Naive thymus-derived CD4-positive, alpha-beta T cell (primary cell): ENCODE measurements around the gene LHFPL2. TPM values are rescaled to one million over a fixed set of nuclear protein-coding genes. Genes with fewer than 3 reads are reported as not detected.

ENCODE experiments used
- ATAC-seq: fragments of 150-1000 bp; cut with Tn5 transposase; 2 replicates; pipeline ENCODE4 v1.10.0; 2021; ENCODE audit warnings: mild to moderate bottlenecking, moderate library complexity
- CTCF ChIA-PET: fragments of 350-600 bp; sonication (Branson Sonifier 250); formaldehyde crosslinking; loops from one replicate; lab custom pipeline; 2021; ENCODE audit warnings: antibody characterized with exemption; lab: Charles Lee
- POLR2A ChIA-PET: fragments of 350-600 bp; sonication (Branson Sonifier 250); formaldehyde crosslinking; loops from one replicate; lab custom pipeline; 2021; ENCODE audit warnings: antibody characterized with exemption, inconsistent platforms; lab: Charles Lee
- DNase-seq, 9 donors: peaks; one replicate each; pipeline versions ENCODE4 v3.0.0 to v3.0.0-alpha.2; 2020 to 2022; ENCODE audit warnings: mixed read lengths in 1 of 9
- H3K27ac ChIP-seq: one replicate; pipeline ENCODE4 v1.7.0; 2013; ENCODE audit warnings: mild to moderate bottlenecking, low read depth, low read length, moderate library complexity
- H3K27me3 ChIP-seq, 2 donors: one replicate each; pipeline ENCODE4 v1.7.0; 2013; ENCODE audit warnings: low read length in 2 of 2, mild to moderate bottlenecking in 2 of 2, moderate library complexity in 2 of 2; ENCODE audit not compliant: control insufficient read depth in 2 of 2, insufficient read depth in 2 of 2
- H3K36me3 ChIP-seq, 3 experiments: 1 replicate in 2 of 3; 2 replicates in 1 of 3; pipeline ENCODE4 v1.7.0; 2013; ENCODE audit warnings: low read length in 3 of 3, mild to moderate bottlenecking in 3 of 3, moderate library complexity in 1 of 3; ENCODE audit not compliant: insufficient read depth in 3 of 3, control insufficient read depth in 2 of 3
- H3K4me1 ChIP-seq, 2 donors: one replicate each; pipeline ENCODE4 v1.7.0; 2013; ENCODE audit warnings: low read length in 2 of 2, mild to moderate bottlenecking in 2 of 2, moderate library complexity in 1 of 2; ENCODE audit not compliant: control insufficient read depth in 2 of 2, insufficient read depth in 2 of 2
- H3K4me3 ChIP-seq: 2 replicates; pipeline ENCODE4 v1.7.0; 2013; ENCODE audit warnings: mild to moderate bottlenecking, low read length
- H3K9me3 ChIP-seq, 3 experiments: 1 replicate in 2 of 3; 2 replicates in 1 of 3; pipeline ENCODE4 v1.7.0; 2013; ENCODE audit warnings: low read length in 3 of 3; ENCODE audit not compliant: control insufficient read depth in 2 of 3
- H3K27ac Mint-ChIP-seq, 9 donors: one replicate each; pipeline ENCODE4 v1.8.0; 2020 to 2022; ENCODE audit warnings: mixed read lengths in 9 of 9, mild to moderate bottlenecking in 8 of 9, moderate library complexity in 5 of 9, inconsistent platforms in 2 of 9
- H3K27me3 Mint-ChIP-seq, 5 donors: one replicate each; pipeline ENCODE4 v1.8.0; 2021 to 2022; ENCODE audit warnings: mixed read lengths in 5 of 5, mild to moderate bottlenecking in 1 of 5
- H3K36me3 Mint-ChIP-seq, 5 donors: one replicate each; pipeline ENCODE4 v1.8.0; 2020 to 2022; ENCODE audit warnings: mixed read lengths in 5 of 5, mild to moderate bottlenecking in 3 of 5, inconsistent platforms in 1 of 5
- H3K4me1 Mint-ChIP-seq, 7 donors: one replicate each; pipeline ENCODE4 v1.8.0; 2020 to 2022; ENCODE audit warnings: mixed read lengths in 7 of 7, mild to moderate bottlenecking in 3 of 7, inconsistent platforms in 1 of 7
- H3K4me3 Mint-ChIP-seq, 10 donors: one replicate each; pipeline ENCODE4 v1.8.0; 2020 to 2022; ENCODE audit warnings: mild to moderate bottlenecking in 10 of 10, mixed read lengths in 10 of 10, moderate library complexity in 6 of 10, inconsistent platforms in 2 of 10
- H3K9me3 Mint-ChIP-seq, 11 donors: one replicate each; pipeline ENCODE4 v1.8.0; 2020 to 2022; ENCODE audit warnings: mixed read lengths in 11 of 11, mild to moderate bottlenecking in 4 of 11, inconsistent platforms in 1 of 11, moderate library complexity in 1 of 11
- intact Hi-C, 2 donors: fragments of 100-400 bp; cut with micrococcal nuclease; formaldehyde crosslinking; loops; one replicate each; pipeline ENCODE4 v1.15.1; 2023
- polyA plus RNA-seq, 2 donors: library from polyadenylated mRNA; unstranded; fragments of 300-500 nt; fragmentation: Illumina TruSeq; gene quantifications; one replicate each; pipeline ENCODE4 v1.2.3, GENCODE V29; 2021
- total RNA-seq, 6 experiments: library from RNA in 5 of 6; stranded (reverse) in 5 of 6; gene quantifications; 1 replicate in 5 of 6; 2 replicates in 1 of 6; pipeline ENCODE4 v1.2.3 and lab custom pipeline; 2021 to 2026

The LHFPL2 gene
- total and polyA plus RNA-seq, 7 experiments from 2014 or later: 0.37 to 2.9 (median 1.3) TPM; not detected in 1

DNA sequence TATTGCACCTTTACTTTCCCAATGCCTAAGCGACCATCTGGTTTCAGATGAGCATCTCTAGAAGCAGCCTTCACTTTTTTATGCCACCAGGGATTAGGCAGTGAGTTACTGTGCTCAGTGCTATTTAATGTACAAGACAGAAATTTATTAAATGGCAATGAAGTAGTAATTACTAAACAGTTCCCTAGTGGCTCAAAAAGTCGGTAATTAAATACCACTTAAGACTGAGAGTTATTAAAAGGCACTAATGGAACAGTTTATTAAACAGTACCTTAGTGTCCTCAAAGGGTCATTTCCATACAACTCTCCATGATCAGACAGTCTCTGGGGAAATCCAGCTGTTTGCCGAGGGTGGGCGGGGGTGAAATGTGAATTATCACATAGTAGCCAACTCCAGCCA is 42.3 kb downstream of the LHFPL2 start:
- Mint-ChIP-seq H3K9me3 (no peaks in the 10 kb centered on the region), H3K27ac (no peak overlapping the region), H3K27me3 (peaks cover under 1 to 15% (median 6%) of the 10 kb centered on the region in 5 donors), H3K4me3 (no peak overlapping the region), H3K4me1 (no peaks in the 10 kb centered on the region), H3K36me3 (no peaks in the 10 kb centered on the region)
- Histone ChIP-seq H3K4me3 (no peak overlapping the region), H3K27ac (no peak overlapping the region), H3K27me3 (no peaks in the 10 kb centered on the region), H3K9me3 (no peaks in the 10 kb centered on the region), H3K4me1 (no peaks in the 10 kb centered on the region), H3K36me3 (no peaks in the 10 kb centered on the region)
- no peak for ATAC-seq
- POLR2A ChIA-PET: no interaction called here
- DNase-seq: no peak
- CTCF ChIA-PET: no interaction called here
- intact Hi-C loops: no loop called here

DNA sequence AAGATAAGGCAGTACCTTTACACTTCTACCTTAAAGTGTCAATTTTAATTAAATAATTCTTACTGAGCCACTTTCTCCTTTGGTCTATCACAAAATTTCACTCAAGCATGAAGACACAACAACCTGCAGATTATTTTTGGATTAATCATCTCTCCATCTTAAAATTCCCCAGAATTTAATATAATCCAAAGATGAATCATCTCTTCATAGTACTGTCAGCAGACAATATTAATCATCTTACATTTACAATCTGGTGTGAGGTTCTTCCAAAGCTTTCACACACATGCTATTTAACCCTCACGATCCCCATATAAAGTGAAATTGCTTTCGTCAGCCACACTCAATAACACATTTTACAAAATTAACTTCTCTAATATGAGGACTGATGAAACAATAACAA is 43.0 kb downstream of the LHFPL2 start:
- Histone ChIP-seq H3K4me3 (no peak overlapping the region), H3K36me3 (no peaks in the 10 kb centered on the region), H3K27me3 (no peaks in the 10 kb centered on the region), H3K4me1 (no peaks in the 10 kb centered on the region), H3K9me3 (no peaks in the 10 kb centered on the region), H3K27ac (no peak overlapping the region)
- DNase-seq (no peak), ATAC-seq (no peak)
- H3K4me3 Mint-ChIP-seq: no peak overlapping the region
- H3K27me3 Mint-ChIP-seq: peaks cover 4 to 16% (median 10%) of the 10 kb centered on the region in 5 donors
- intact Hi-C loops: no loop called here
- H3K27ac Mint-ChIP-seq: no peak overlapping the region
- no peaks in the 10 kb centered on the region for H3K4me1 Mint-ChIP-seq
- no peaks in the 10 kb centered on the region for H3K36me3 Mint-ChIP-seq
- POLR2A ChIA-PET: no interaction called here
- no peaks in the 10 kb centered on the region for H3K9me3 Mint-ChIP-seq
- CTCF ChIA-PET: no interaction called here

DNA sequence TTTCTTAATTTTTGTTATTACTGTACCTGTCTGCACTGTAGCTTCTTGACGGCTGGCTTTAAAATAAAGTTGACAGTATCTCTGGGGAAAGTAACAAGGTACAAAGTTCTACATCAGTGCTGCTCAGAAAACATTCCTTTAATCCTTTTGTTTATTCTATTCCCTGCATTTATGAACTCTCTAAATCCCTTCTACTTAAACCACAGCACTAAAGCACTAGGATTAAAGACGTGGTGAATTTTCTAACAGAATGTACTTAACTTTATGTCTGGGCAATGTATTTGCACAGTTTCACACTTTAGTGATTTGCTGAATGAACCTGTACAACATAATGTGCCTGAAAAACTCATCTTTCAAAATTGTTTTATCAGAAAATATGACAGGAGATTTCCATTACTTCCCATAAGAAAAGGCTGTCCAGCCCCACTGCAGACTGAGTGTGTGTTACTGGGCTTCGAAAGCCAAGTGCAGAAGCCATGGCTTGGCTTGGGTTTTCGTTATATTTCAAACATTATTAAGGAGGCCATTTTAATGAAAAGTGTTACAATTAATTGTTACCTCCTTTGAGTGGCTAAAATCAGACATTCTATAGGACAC is 43.8 kb downstream of the LHFPL2 start:
- H3K27ac ChIP-seq: no peak overlapping the region
- ATAC-seq: no peak
- ChIA-PET POLR2A (no interaction called here), CTCF (no interaction called here)
- DNase-seq: no peak
- H3K4me1 Mint-ChIP-seq: no peaks in the 10 kb centered on the region
- no peak overlapping the region for H3K27ac Mint-ChIP-seq
- no peaks in the 10 kb centered on the region for H3K4me1 ChIP-seq
- H3K36me3 ChIP-seq: no peaks in the 10 kb centered on the region
- no peaks in the 10 kb centered on the region for H3K9me3 ChIP-seq
- peaks cover 4 to 16% (median 9%) of the 10 kb centered on the region in 5 donors for H3K27me3 Mint-ChIP-seq
- H3K9me3 Mint-ChIP-seq: no peaks in the 10 kb centered on the region
- H3K4me3 ChIP-seq: no peak overlapping the region
- H3K36me3 Mint-ChIP-seq: no peaks in the 10 kb centered on the region
- no peaks in the 10 kb centered on the region for H3K27me3 ChIP-seq
- H3K4me3 Mint-ChIP-seq: no peak overlapping the region
- intact Hi-C loops: no loop called here

DNA sequence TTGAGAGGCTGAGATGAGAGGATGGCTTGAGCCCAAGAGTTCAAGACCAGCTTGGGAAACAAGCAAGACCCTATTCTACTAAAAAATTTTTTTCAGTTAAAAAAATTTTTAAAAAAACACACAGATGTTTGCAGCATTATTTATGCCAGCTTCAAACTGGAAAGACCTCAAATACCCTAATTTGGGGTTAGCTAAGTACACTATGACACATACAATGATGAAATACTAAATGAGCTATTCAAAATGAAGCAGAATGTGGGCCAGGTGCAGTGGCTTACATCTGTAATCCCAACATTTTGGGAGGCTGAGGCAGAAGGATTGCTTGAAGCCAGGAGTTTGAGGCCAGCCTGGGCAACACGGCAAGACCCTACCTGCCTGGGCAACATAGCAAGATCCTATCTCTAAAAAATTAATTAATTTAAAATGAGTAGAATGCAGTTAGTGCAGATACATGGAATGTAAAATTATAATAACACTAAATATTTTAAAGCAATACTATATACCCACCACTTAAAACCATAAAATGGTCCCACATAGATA is 44.9 kb downstream of the LHFPL2 start:
- CTCF ChIA-PET: no interaction called here
- intact Hi-C loops: no loop called here
- H3K4me3 Mint-ChIP-seq: no peak overlapping the region
- H3K4me3 ChIP-seq: no peak overlapping the region
- no peaks in the 10 kb centered on the region for H3K9me3 Mint-ChIP-seq
- peaks cover 6 to 20% (median 12%) of the 10 kb centered on the region in 5 donors for H3K27me3 Mint-ChIP-seq
- H3K9me3 ChIP-seq: no peaks in the 10 kb centered on the region
- H3K4me1 ChIP-seq: no peaks in the 10 kb centered on the region
- no peak overlapping the region for H3K27ac ChIP-seq
- no peaks in the 10 kb centered on the region for H3K4me1 Mint-ChIP-seq
- no peaks in the 10 kb centered on the region for H3K27me3 ChIP-seq
- H3K36me3 Mint-ChIP-seq: no peaks in the 10 kb centered on the region
- no peak overlapping the region for H3K27ac Mint-ChIP-seq
- ATAC-seq (no peak), DNase-seq (no peak)
- no peaks in the 10 kb centered on the region for H3K36me3 ChIP-seq
- POLR2A ChIA-PET: no interaction called here

DNA sequence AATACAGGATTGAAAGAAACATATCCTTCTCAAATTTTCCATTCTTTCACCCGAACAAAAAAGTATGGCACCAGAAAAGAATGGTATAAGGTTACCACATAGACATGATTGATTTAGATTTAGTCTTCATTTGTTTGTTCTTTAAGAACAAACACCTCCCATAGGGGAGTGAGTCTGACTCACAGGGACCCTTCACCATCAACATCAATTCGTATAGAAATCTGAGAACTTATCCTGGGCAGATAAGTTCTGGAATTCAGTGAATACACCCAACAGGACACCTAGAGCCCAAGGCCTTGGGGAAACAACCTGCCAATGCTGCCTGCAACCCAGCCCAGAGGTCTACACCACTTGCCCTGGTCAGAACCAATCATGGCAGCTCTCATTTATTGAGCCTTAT is 46.2 kb downstream of the LHFPL2 start:
- POLR2A ChIA-PET: no interaction called here
- Histone ChIP-seq H3K27me3 (no peaks in the 10 kb centered on the region), H3K36me3 (no peaks in the 10 kb centered on the region), H3K4me1 (no peaks in the 10 kb centered on the region), H3K27ac (no peak overlapping the region), H3K4me3 (no peak overlapping the region), H3K9me3 (no peaks in the 10 kb centered on the region)
- CTCF ChIA-PET: no interaction called here
- no peak for ATAC-seq
- DNase-seq: no peak
- Mint-ChIP-seq H3K27ac (no peak overlapping the region), H3K4me3 (no peak overlapping the region), H3K27me3 (peaks cover 5 to 13% (median 8%) of the 10 kb centered on the region in 5 donors), H3K36me3 (no peaks in the 10 kb centered on the region), H3K4me1 (no peaks in the 10 kb centered on the region), H3K9me3 (no peaks in the 10 kb centered on the region)
- intact Hi-C loops: no loop called here

DNA sequence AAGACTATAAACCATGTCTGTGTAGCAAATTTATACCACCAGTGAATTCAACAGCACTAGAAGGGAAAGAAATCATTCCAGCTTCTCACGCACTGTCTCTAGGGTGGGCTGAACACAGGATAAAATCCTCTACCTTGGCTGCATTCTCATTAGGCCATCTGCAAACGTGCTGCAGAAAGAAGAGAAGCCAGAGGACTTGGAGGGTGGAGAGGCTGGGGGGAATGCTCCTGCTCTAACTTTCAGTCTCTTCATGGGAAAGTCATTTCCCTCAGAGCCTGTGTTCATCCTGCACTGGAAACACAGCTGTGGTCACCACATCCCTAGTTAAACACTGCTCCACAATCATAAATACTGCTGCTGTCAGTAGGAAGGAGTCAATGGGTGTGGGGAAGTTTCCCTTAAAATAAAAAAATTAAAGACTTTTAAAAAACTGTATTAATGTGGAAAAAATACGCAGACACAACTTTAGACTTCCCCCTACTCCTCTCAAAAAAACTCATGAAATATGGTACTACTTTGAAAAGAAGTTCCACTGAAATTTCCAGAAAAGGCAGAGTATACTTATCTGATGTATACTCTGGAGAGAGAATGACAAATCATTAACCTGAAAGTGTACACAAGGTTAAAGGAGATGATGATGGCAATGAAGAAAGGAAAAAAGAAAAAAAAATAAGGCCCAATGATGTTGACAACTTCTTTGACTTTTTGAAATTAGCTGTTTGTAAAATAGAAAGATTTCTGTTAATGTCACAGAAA is 46.8 kb downstream of the LHFPL2 start:
- Histone ChIP-seq H3K4me3 (no peak overlapping the region), H3K4me1 (no peaks in the 10 kb centered on the region), H3K27ac (no peak overlapping the region), H3K27me3 (no peaks in the 10 kb centered on the region), H3K9me3 (no peaks in the 10 kb centered on the region), H3K36me3 (no peaks in the 10 kb centered on the region)
- CTCF ChIA-PET: no interaction called here
- DNase-seq (no peak), ATAC-seq (no peak)
- H3K4me3 Mint-ChIP-seq: no peak overlapping the region
- intact Hi-C loops: no loop called here
- H3K27me3 Mint-ChIP-seq: peaks cover 4 to 13% (median 6%) of the 10 kb centered on the region in 5 donors
- H3K4me1 Mint-ChIP-seq: no peaks in the 10 kb centered on the region
- POLR2A ChIA-PET: no interaction called here
- no peak overlapping the region for H3K27ac Mint-ChIP-seq
- no peaks in the 10 kb centered on the region for H3K36me3 Mint-ChIP-seq
- H3K9me3 Mint-ChIP-seq: no peaks in the 10 kb centered on the region
